GM19328 (cell line): ENCODE data around the gene STXBP3.
"Not testable (repeated sequence)": the region's sequence is repeated elsewhere in the genome, so short reads cannot be mapped to it uniquely, and the experiment has no call there.

ENCODE experiments used
- ATAC-seq: cut with Tn5 transposase; IDR thresholded peaks from one replicate; pipeline ENCODE4 v1.9.1; 2021; ENCODE audit warnings: mild to moderate bottlenecking, moderate library complexity; ENCODE audit not compliant: unreplicated experiment

Gene STXBP3

GRCh38 chr1:108729481-108729880, 17.0 kb upstream of the STXBP3 start:
- no peak for ATAC-seq

- no peak for ATAC-seq
Observed at GRCh38 chr1:108732398-108732797, 14.1 kb upstream of the STXBP3 start.

- ATAC-seq: no peak
Observed at GRCh38 chr1:108734171-108734865, 12.2 kb upstream of the STXBP3 start.

- ATAC-seq: no peak
Observed at GRCh38 chr1:108742253-108742652, 4.2 kb upstream of the STXBP3 start.

GRCh38 chr1:108745980-108746381, 493 bp upstream of the STXBP3 start:
- ATAC-seq: no peak

- ATAC-seq: peak; percentile 17
Observed at GRCh38 chr1:108747171-108747850, 837 bp downstream of the STXBP3 start.

- ATAC-seq: no peak
Observed at GRCh38 chr1:108747898-108748297, 1.4 kb downstream of the STXBP3 start.

GRCh38 chr1:108749081-108749480, 2.6 kb downstream of the STXBP3 start:
- ATAC-seq: no peak

GRCh38 chr1:108750476-108751181, 4.2 kb downstream of the STXBP3 start:
- no peak for ATAC-seq

GRCh38 chr1:108753363-108753762, 6.9 kb downstream of the STXBP3 start:
- ATAC-seq: no peak

- no peak for ATAC-seq
Observed at GRCh38 chr1:108758796-108759195, 12.3 kb downstream of the STXBP3 start.

- no peak for ATAC-seq
Observed at GRCh38 chr1:108767115-108767514, 20.6 kb downstream of the STXBP3 start.

- no peak for ATAC-seq
Observed at GRCh38 chr1:108767708-108768107, 21.2 kb downstream of the STXBP3 start.

GRCh38 chr1:108777839-108778238, 31.4 kb downstream of the STXBP3 start:
- ATAC-seq: no peak

GRCh38 chr1:108779455-108779854, 33.0 kb downstream of the STXBP3 start:
- no peak for ATAC-seq

GRCh38 chr1:108780937-108781574, 34.6 kb downstream of the STXBP3 start:
- ATAC-seq: no peak

GRCh38 chr1:108781575-108781944, 35.1 kb downstream of the STXBP3 start:
- not testable (repeated sequence) for ATAC-seq

- no peak for ATAC-seq
Observed at GRCh38 chr1:108785264-108785663, 38.8 kb downstream of the STXBP3 start.

- no peak for ATAC-seq
Observed at GRCh38 chr1:108785880-108786279, 39.4 kb downstream of the STXBP3 start.

- no peak for ATAC-seq
Observed at GRCh38 chr1:108791790-108792189, 45.3 kb downstream of the STXBP3 start.

- no peak for ATAC-seq
Observed at GRCh38 chr1:108792420-108792819, 45.9 kb downstream of the STXBP3 start.

- no peak for ATAC-seq
Observed at GRCh38 chr1:108799001-108799400, 52.5 kb downstream of the STXBP3 start.
